ENCODE data around the gene SEC14L1. TPM values are rescaled to one million over a fixed set of nuclear protein-coding genes. Genes with fewer than 3 reads are reported as not detected.

SEC14L1 gene
- total and polyA plus RNA-seq, 4 donors: 17.0 to 52.0 (median 26.8) TPM

- DNase-seq (ENCODE audit: low spot score): no peak
- no peaks in the 10 kb centered on the region for H3K36me3 ChIP-seq (ENCODE audit: control insufficient read depth in 4 of 4, insufficient read depth in 3 of 4, low read depth in 1 of 4, low read length in 3 of 4)
- peaks cover 0 to 5% (median 1%) of the 10 kb centered on the region in 4 donors for H3K4me1 ChIP-seq (ENCODE audit: control insufficient read depth in 4 of 4, insufficient read depth in 4 of 4, low read length in 3 of 4)
- no peak overlapping the region for H3K9ac ChIP-seq (ENCODE audit: low read depth in 1 of 2, low read length in 2 of 2)
- H3K27me3 ChIP-seq (ENCODE audit: control insufficient read depth in 4 of 4, insufficient read depth in 4 of 4, low read length in 3 of 4): no peaks in the 10 kb centered on the region
- H3K4me3 ChIP-seq (ENCODE audit: low read depth in 1 of 3, low read length in 3 of 3): no peak overlapping the region
- no peaks in the 10 kb centered on the region for H3K9me3 ChIP-seq (ENCODE audit: control insufficient read depth in 4 of 4, low read length in 3 of 4)
- H3K27ac ChIP-seq (ENCODE audit: low read depth in 1 of 2, low read length in 2 of 2): peak overlapping the region; percentile 39 to 56
- TF ChIP-seq TAF1 (conservative IDR thresholded peaks at IDR 0.05) (no peak), ATF3 (IDR thresholded peaks at IDR 0.05) (no peak), REST (IDR thresholded peaks at IDR 0.05) (peak; percentile 5), FOXA1 (IDR thresholded peaks at IDR 0.05) (no peak)
- WGBS: 77% methylated on average over 5 of the region's 5 CpGs
Observed at GRCh38 chr17:77115947-77116346, 24.8 kb upstream of the SEC14L1 start.

GRCh38 chr17:77116371-77116860, 24.4 kb upstream of the SEC14L1 start:
- no peaks in the 10 kb centered on the region for H3K9me3 ChIP-seq (ENCODE audit: control insufficient read depth in 4 of 4, low read length in 3 of 4)
- H3K36me3 ChIP-seq (ENCODE audit: control insufficient read depth in 4 of 4, insufficient read depth in 3 of 4, low read depth in 1 of 4, low read length in 3 of 4): no peaks in the 10 kb centered on the region
- H3K4me1 ChIP-seq (ENCODE audit: control insufficient read depth in 4 of 4, insufficient read depth in 4 of 4, low read length in 3 of 4): peaks cover 0 to 5% (median 0%) of the 10 kb centered on the region in 4 donors
- H3K9ac ChIP-seq (ENCODE audit: low read depth in 1 of 2, low read length in 2 of 2): no peak overlapping the region
- TF ChIP-seq REST (IDR thresholded peaks at IDR 0.05): peak; percentile 4
- TF ChIP-seq HNF4G (IDR thresholded peaks at IDR 0.05): no peak
- TF ChIP-seq NR2F2 (IDR thresholded peaks at IDR 0.05): peak; percentile 91
- H3K27me3 ChIP-seq (ENCODE audit: control insufficient read depth in 4 of 4, insufficient read depth in 4 of 4, low read length in 3 of 4): no peaks in the 10 kb centered on the region
- H3K4me3 ChIP-seq (ENCODE audit: low read depth in 1 of 3, low read length in 3 of 3): no peak overlapping the region
- no peak for DNase-seq (ENCODE audit: low spot score)
- 62% methylated on average over 3 of the region's 3 CpGs for WGBS
- peak overlapping the region; percentile 39 to 56 for H3K27ac ChIP-seq (ENCODE audit: low read depth in 1 of 2, low read length in 2 of 2)

GRCh38 chr17:77117415-77117814, 23.4 kb upstream of the SEC14L1 start:
- peak overlapping the region in 1 of 2 donors; percentile 60 for H3K27ac ChIP-seq (ENCODE audit: low read depth in 1 of 2, low read length in 2 of 2)
- H3K36me3 ChIP-seq (ENCODE audit: control insufficient read depth in 4 of 4, insufficient read depth in 3 of 4, low read depth in 1 of 4, low read length in 3 of 4): no peaks in the 10 kb centered on the region
- no peaks in the 10 kb centered on the region for H3K9me3 ChIP-seq (ENCODE audit: control insufficient read depth in 4 of 4, low read length in 3 of 4)
- H3K27me3 ChIP-seq (ENCODE audit: control insufficient read depth in 4 of 4, insufficient read depth in 4 of 4, low read length in 3 of 4): no peaks in the 10 kb centered on the region
- 92% methylated on average over 4 of the region's 4 CpGs for WGBS
- H3K4me1 ChIP-seq (ENCODE audit: control insufficient read depth in 4 of 4, insufficient read depth in 4 of 4, low read length in 3 of 4): no peaks in the 10 kb centered on the region
- DNase-seq (ENCODE audit: low spot score): no peak
- H3K4me3 ChIP-seq (ENCODE audit: low read depth in 1 of 3, low read length in 3 of 3): no peak overlapping the region
- no peak overlapping the region for H3K9ac ChIP-seq (ENCODE audit: low read depth in 1 of 2, low read length in 2 of 2)
- TF ChIP-seq REST (IDR thresholded peaks at IDR 0.05) (no peak), RAD21 (IDR thresholded peaks at IDR 0.05) (no peak), GABPA (IDR thresholded peaks at IDR 0.05 in 1 of 2, conservative IDR thresholded peaks at IDR 0.05 in 1 of 2) (no peak), ATF3 (IDR thresholded peaks at IDR 0.05) (no peak), ZBTB33 (IDR thresholded peaks at IDR 0.05) (no peak), NR2F2 (IDR thresholded peaks at IDR 0.05) (no peak), SP1 (IDR thresholded peaks at IDR 0.05) (no peak), FOXA2 (IDR thresholded peaks at IDR 0.05) (no peak), TAF1 (conservative IDR thresholded peaks at IDR 0.05) (no peak), EGR1 (IDR thresholded peaks at IDR 0.05; ENCODE audit: low read depth in 2 of 2) (no peak), HNF4G (IDR thresholded peaks at IDR 0.05) (no peak)
